HCT116 (cell line): ENCODE data around the gene SART3. TPM values are rescaled to one million over a fixed set of nuclear protein-coding genes. Genes with fewer than 3 reads are reported as not detected.

Experiments
- ATAC-seq: fragments of 200-7000 bp; cut with Tn5 transposase; 2 replicates; pipeline ENCODE4 v1.9.1; 2020; ENCODE audit warnings: mild to moderate bottlenecking, moderate library complexity
- BruUV-seq: library from RNA; stranded (reverse); fragments of 400-500 nt; replicated peaks from 2 replicates; lab custom pipeline; 2021; lab: Mats Ljungman, UMichigan
- CTCF ChIA-PET: fragments of 300-600 bp; sonication (Branson Sonifier 250); formaldehyde crosslinking; loops from one replicate; lab custom pipeline; 2021; ENCODE audit warnings: antibody characterized with exemption; lab: Charles Lee
- POLR2A ChIA-PET: fragments of 300-600, 350-600 bp; sonication (Branson Sonifier 250); formaldehyde crosslinking; loops from one replicate; lab custom pipeline; 2021; ENCODE audit warnings: antibody characterized with exemption; lab: Charles Lee
- RAD21 ChIA-PET, 2 experiments: fragments of 300-600 bp; sonication (Branson Sonifier 250); formaldehyde crosslinking; loops; one replicate each; lab custom pipeline; 2023; ENCODE audit warnings: low total read pairs in 2 of 2; ENCODE audit not compliant: uncharacterized antibody in 2 of 2, unreplicated experiment in 2 of 2, low non-redundant PET in 1 of 2; lab: Charles Lee
- DNase-seq: peaks from one replicate; pipeline ENCODE4 v3.0.0-alpha.2; 2010; ENCODE audit warnings: low read depth, low spot score
- H2AFZ ChIP-seq: fragments of 200-600 bp; shearing (Covaris generic), sonication (generic); 2 replicates; pipeline ENCODE4 v1.6.1; 2017; ENCODE audit warnings: low read depth, mixed run types, mixed read lengths, antibody characterized with exemption, low read length; ENCODE audit not compliant: poor library complexity, severe bottlenecking
- H3K27ac ChIP-seq: 2 replicates; pipeline ENCODE4 v1.5.1; 2012; ENCODE audit warnings: low read depth, low read length
- H3K27me3 ChIP-seq: fragments of 200-600 bp; sonication (generic); 2 replicates; pipeline ENCODE4 v1.6.1; 2016; ENCODE audit warnings: mixed run types, low read length, mixed read lengths; ENCODE audit not compliant: insufficient read depth
- H3K36me3 ChIP-seq, 2 experiments: fragments of 200-500 bp in 1 of 2; fragments of 200-600 bp in 1 of 2; sonication (Bioruptor generic) in 1 of 2; sonication (generic) in 1 of 2; 2 replicates each; pipeline versions ENCODE4 v1.5.1 to v1.6.1; 2014 to 2016; ENCODE audit warnings: low read length in 2 of 2, inconsistent platforms in 1 of 2, mixed read lengths in 1 of 2, mixed run types in 1 of 2; ENCODE audit not compliant: insufficient read depth in 2 of 2, control insufficient read depth in 1 of 2
- H3K4me1 ChIP-seq, 2 experiments: fragments of 200-600 bp in 1 of 2; sonication (generic) in 1 of 2; 2 replicates each; pipeline versions ENCODE4 v1.5.1 to v1.6.1; 2012 to 2017; ENCODE audit warnings: low read length in 2 of 2, inconsistent platforms in 1 of 2, mild to moderate bottlenecking in 1 of 2, mixed read lengths in 1 of 2, mixed run types in 1 of 2, moderate library complexity in 1 of 2; ENCODE audit not compliant: insufficient read depth in 2 of 2, control insufficient read depth in 1 of 2
- H3K4me2 ChIP-seq: fragments of 200-600 bp; sonication (generic); 2 replicates; pipeline ENCODE4 v1.6.1; 2017; ENCODE audit warnings: mixed run types, low read length, mixed read lengths
- H3K4me3 ChIP-seq, 2 experiments: fragments of 200-600 bp in 1 of 2; sonication (generic) in 1 of 2; replicated peaks in 1 of 2; 2 replicates each; pipeline ENCODE4 v1.5.1; 2011 to 2016; ENCODE audit warnings: low read length in 2 of 2, control low read depth in 1 of 2, low read depth in 1 of 2, mild to moderate bottlenecking in 1 of 2, mixed read lengths in 1 of 2, mixed run types in 1 of 2
- H3K79me2 ChIP-seq: fragments of 200-600 bp; sonication (generic); 2 replicates; pipeline ENCODE4 v1.6.1; 2017; ENCODE audit warnings: mild to moderate bottlenecking, mixed run types, low read length, moderate library complexity, mixed read lengths; ENCODE audit not compliant: insufficient read depth
- H3K9ac ChIP-seq: fragments of 200-600 bp; sonication (generic); 2 replicates; pipeline ENCODE4 v1.6.1; 2016; ENCODE audit warnings: low read length, mixed read lengths
- H3K9me2 ChIP-seq: fragments of 200-600 bp; sonication (generic), shearing (Covaris generic); 2 replicates; pipeline ENCODE4 v1.6.1; 2017; ENCODE audit warnings: mixed run types, mild to moderate bottlenecking, moderate library complexity; ENCODE audit not compliant: insufficient read depth
- H3K9me3 ChIP-seq, 2 experiments: fragments of 200-500 bp in 1 of 2; fragments of 200-600 bp in 1 of 2; sonication (Bioruptor generic) in 1 of 2; sonication (generic) in 1 of 2; 2 replicates each; pipeline ENCODE4 v1.6.1; 2014 to 2017; ENCODE audit warnings: low read length in 2 of 2, mixed read lengths in 2 of 2, inconsistent platforms in 1 of 2, low read depth in 1 of 2, mild to moderate bottlenecking in 1 of 2, mixed run types in 1 of 2, moderate library complexity in 1 of 2; ENCODE audit not compliant: control insufficient read depth in 1 of 2, insufficient read depth in 1 of 2
- H4K20me1 ChIP-seq: fragments of 200-600 bp; sonication (generic), shearing (Covaris generic); 2 replicates; pipeline ENCODE4 v1.6.1; 2017; ENCODE audit warnings: mixed run types, mild to moderate bottlenecking, moderate library complexity; ENCODE audit not compliant: insufficient read depth
- ATF3 ChIP-seq: IDR thresholded peaks from 2 replicates; pipeline ENCODE4 v1.6.1; 2012
- CBX3 ChIP-seq: IDR thresholded peaks from 2 replicates; pipeline ENCODE4 v1.6.1; 2012; ENCODE audit warnings: low read depth
- EZH2 ChIP-seq: fragments of 200-600 bp; sonication (generic); IDR thresholded peaks from 2 replicates; pipeline ENCODE4 v1.6.1; 2017; ENCODE audit warnings: antibody characterized with exemption, mixed run types
- EZH2phosphoT487 ChIP-seq: fragments of 200-600 bp; IDR thresholded peaks from 2 replicates; pipeline ENCODE4 v1.6.1; 2018; ENCODE audit warnings: antibody characterized with exemption, borderline replicate concordance
- FOSL1 ChIP-seq: IDR thresholded peaks from 2 replicates; pipeline ENCODE4 v1.6.1; 2012; ENCODE audit warnings: low read depth
- JUND ChIP-seq: IDR thresholded peaks from 2 replicates; pipeline ENCODE4 v1.6.1; 2012
- MAX ChIP-seq: IDR thresholded peaks from 2 replicates; pipeline ENCODE4 v1.6.1; 2012
- SRF ChIP-seq: IDR thresholded peaks from 2 replicates; pipeline ENCODE4 v1.6.1; 2012; ENCODE audit warnings: low read depth
- TCF7L2 ChIP-seq: IDR thresholded peaks from 2 replicates; pipeline ENCODE4 v1.7.0; 2011; ENCODE audit warnings: borderline replicate concordance, inconsistent platforms; ENCODE audit not compliant: insufficient read depth, insufficient read length; ENCODE audit errors: extremely low read depth
- YY1 ChIP-seq: IDR thresholded peaks from 2 replicates; pipeline ENCODE4 v1.6.1; 2011; ENCODE audit warnings: low read length, low read depth, moderate library complexity, mild to moderate bottlenecking; ENCODE audit not compliant: insufficient replicate concordance; ENCODE audit errors: extremely low read depth
- ZNF274 ChIP-seq: fragments of 200-500 bp; sonication (Bioruptor generic); IDR thresholded peaks from 2 replicates; pipeline ENCODE4 v1.6.1; 2014; ENCODE audit warnings: mild to moderate bottlenecking, low read depth, low read length, inconsistent platforms
- intact Hi-C: fragments of 100-400 bp; cut with micrococcal nuclease; formaldehyde crosslinking; loops from 2 replicates; pipeline ENCODE4 v1.10.0; 2022
- total RNA-seq: library from RNA; stranded (reverse); gene quantifications from one replicate; pipeline ENCODE4 v1.2.1, GENCODE V29; 2021; ENCODE audit not compliant: unreplicated experiment

The SART3 gene
- total RNA-seq, 1 experiment from 2014 or later = 76.1 TPM

- RAD21 ChIA-PET = no interaction called here
- Histone ChIP-seq H3K79me2 (no peaks in the 10 kb centered on the region), H3K9me2 (no peaks in the 10 kb centered on the region), H3K27me3 (no peaks in the 10 kb centered on the region), H3K4me1 (no peaks in the 10 kb centered on the region), H3K36me3 (peaks cover 17 to 21% of the 10 kb centered on the region in 2 experiments), H3K9me3 (no peaks in the 10 kb centered on the region), H3K27ac (no peak overlapping the region), H2AFZ (no peak overlapping the region)
- ATAC-seq (no peak), DNase-seq (no peak)
- intact Hi-C loops = no loop called here
- BruUV-seq = no TSS peak
- CTCF ChIA-PET = interaction anchor here (1.6 kb wide), 2 partner anchors 46 kb away, joined by 4 to 16 read pairs; no protein-coding TSS in a partner anchor
- POLR2A ChIA-PET = no interaction called here
- TF ChIP-seq EZH2 (no peak), JUND (no peak), MAX (no peak), TCF7L2 (no peak), ZNF274 (no peak), ATF3 (no peak), EZH2phosphoT487 (no peak), CBX3 (no peak), SRF (no peak), FOSL1 (no peak), YY1 (no peak)
- TF ChIP-seq, all 23 proteins: peak for 0
- Histone ChIP-seq H4K20me1 (no peaks in the 10 kb centered on the region), H3K4me2 (no peak overlapping the region), H3K4me3 (no peak overlapping the region), H3K9ac (no peak overlapping the region)
These were observed 10.7 kb upstream of the SART3 start for GRCh38 chr12:108571609-108572165.
